Measurements from ENCODE around the gene CRISP3. TPM values are rescaled to one million over a fixed set of nuclear protein-coding genes. Genes with fewer than 3 reads are reported as not detected.

The CRISP3 gene, protein sequence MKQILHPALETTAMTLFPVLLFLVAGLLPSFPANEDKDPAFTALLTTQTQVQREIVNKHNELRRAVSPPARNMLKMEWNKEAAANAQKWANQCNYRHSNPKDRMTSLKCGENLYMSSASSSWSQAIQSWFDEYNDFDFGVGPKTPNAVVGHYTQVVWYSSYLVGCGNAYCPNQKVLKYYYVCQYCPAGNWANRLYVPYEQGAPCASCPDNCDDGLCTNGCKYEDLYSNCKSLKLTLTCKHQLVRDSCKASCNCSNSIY
- not detected for polyA plus RNA-seq (2013, experiment 1 of 4)
- polyA plus RNA-seq (2013, experiment 2 of 4) = not detected
- polyA plus RNA-seq (2013, experiment 3 of 4) = not detected
- not detected for polyA plus RNA-seq (2013, experiment 4 of 4)

GRCh38 chr6:49744259-49744658 is at the start of gene CRISP3:
CRISP3 (minus strand) TSS chr6:49744388; CDS start chr6:49744367, 21 bp downstream.
- no peaks in the 10 kb centered on the region for H3K36me3 ChIP-seq (ENCODE audit: control insufficient read depth, insufficient read depth, low read length)
- 90 to 100% methylated on average over 1 of the region's 1 CpG for WGBS, 2 experiments
- no peak within 1 kb of the TSS for H3K4me3 ChIP-seq (ENCODE audit: insufficient read depth, low read depth, low read length)
- H3K27ac ChIP-seq (ENCODE audit: insufficient read depth, low read depth, low read length, poor library complexity, severe bottlenecking) = no peak within 1 kb of the TSS
- no peaks in the 10 kb centered on the region for H3K27me3 ChIP-seq (ENCODE audit: control insufficient read depth, insufficient read depth, low read length, poor library complexity, severe bottlenecking)
- H3K9me3 ChIP-seq (ENCODE audit: control insufficient read depth, low read length) = no peaks in the 10 kb centered on the region
- H3K4me1 ChIP-seq (ENCODE audit: control insufficient read depth, insufficient read depth, low read length) = no peaks in the 10 kb centered on the region

GRCh38 chr6:49790341-49790740 is 46.2 kb upstream of the CRISP3 start:
- Histone ChIP-seq H3K36me3 (ENCODE audit: control insufficient read depth, insufficient read depth, low read length) (no peaks in the 10 kb centered on the region), H3K27ac (ENCODE audit: insufficient read depth, low read depth, low read length, poor library complexity, severe bottlenecking) (no peak overlapping the region), H3K4me1 (ENCODE audit: control insufficient read depth, insufficient read depth, low read length) (no peaks in the 10 kb centered on the region), H3K4me3 (ENCODE audit: insufficient read depth, low read depth, low read length) (no peak overlapping the region), H3K9me3 (ENCODE audit: control insufficient read depth, low read length) (no peaks in the 10 kb centered on the region), H3K27me3 (ENCODE audit: control insufficient read depth, insufficient read depth, low read length, poor library complexity, severe bottlenecking) (no peaks in the 10 kb centered on the region)
- WGBS, 2 experiments = 87 to 90% methylated on average over 2 of the region's 2 CpGs

- 85 to 90% methylated on average over 8 of the region's 8 CpGs for WGBS, 2 experiments
- Histone ChIP-seq H3K36me3 (ENCODE audit: control insufficient read depth, insufficient read depth, low read length) (no peaks in the 10 kb centered on the region), H3K4me1 (ENCODE audit: control insufficient read depth, insufficient read depth, low read length) (no peaks in the 10 kb centered on the region)
Measured at GRCh38 chr6:49787176-49787575, 43.0 kb upstream of the CRISP3 start, which contains the start of gene PGK2. PGK2 (minus strand) TSS chr6:49787285; CDS start chr6:49787187, 98 bp downstream.

GRCh38 chr6:49784272-49784671 is 40.1 kb upstream of the CRISP3 start:
- no peaks in the 10 kb centered on the region for H3K4me1 ChIP-seq (ENCODE audit: control insufficient read depth, insufficient read depth, low read length)
- no peak overlapping the region for H3K4me3 ChIP-seq (ENCODE audit: insufficient read depth, low read depth, low read length)
- H3K27ac ChIP-seq (ENCODE audit: insufficient read depth, low read depth, low read length, poor library complexity, severe bottlenecking) = no peak overlapping the region
- H3K9me3 ChIP-seq (ENCODE audit: control insufficient read depth, low read length) = no peaks in the 10 kb centered on the region
- H3K36me3 ChIP-seq (ENCODE audit: control insufficient read depth, insufficient read depth, low read length) = no peaks in the 10 kb centered on the region
- H3K27me3 ChIP-seq (ENCODE audit: control insufficient read depth, insufficient read depth, low read length, poor library complexity, severe bottlenecking) = no peaks in the 10 kb centered on the region

More at GRCh38 chr6:49787176-49787575, 43.0 kb upstream of the CRISP3 start, which contains the start of gene PGK2:
- H3K4me3 ChIP-seq (ENCODE audit: insufficient read depth, low read depth, low read length) = no peak within 1 kb of the TSS
- H3K27me3 ChIP-seq (ENCODE audit: control insufficient read depth, insufficient read depth, low read length, poor library complexity, severe bottlenecking) = no peaks in the 10 kb centered on the region
- H3K27ac ChIP-seq (ENCODE audit: insufficient read depth, low read depth, low read length, poor library complexity, severe bottlenecking) = no peak within 1 kb of the TSS
- no peaks in the 10 kb centered on the region for H3K9me3 ChIP-seq (ENCODE audit: control insufficient read depth, low read length)

GRCh38 chr6:49782725-49783124 is 38.5 kb upstream of the CRISP3 start:
- Histone ChIP-seq H3K27me3 (ENCODE audit: control insufficient read depth, insufficient read depth, low read length, poor library complexity, severe bottlenecking) (no peaks in the 10 kb centered on the region), H3K4me1 (ENCODE audit: control insufficient read depth, insufficient read depth, low read length) (no peaks in the 10 kb centered on the region), H3K27ac (ENCODE audit: insufficient read depth, low read depth, low read length, poor library complexity, severe bottlenecking) (no peak overlapping the region), H3K9me3 (ENCODE audit: control insufficient read depth, low read length) (no peaks in the 10 kb centered on the region), H3K4me3 (ENCODE audit: insufficient read depth, low read depth, low read length) (no peak overlapping the region), H3K36me3 (ENCODE audit: control insufficient read depth, insufficient read depth, low read length) (no peaks in the 10 kb centered on the region)
- 93 to 96% methylated on average over 7 of the region's 7 CpGs for WGBS, 2 experiments

DNA sequence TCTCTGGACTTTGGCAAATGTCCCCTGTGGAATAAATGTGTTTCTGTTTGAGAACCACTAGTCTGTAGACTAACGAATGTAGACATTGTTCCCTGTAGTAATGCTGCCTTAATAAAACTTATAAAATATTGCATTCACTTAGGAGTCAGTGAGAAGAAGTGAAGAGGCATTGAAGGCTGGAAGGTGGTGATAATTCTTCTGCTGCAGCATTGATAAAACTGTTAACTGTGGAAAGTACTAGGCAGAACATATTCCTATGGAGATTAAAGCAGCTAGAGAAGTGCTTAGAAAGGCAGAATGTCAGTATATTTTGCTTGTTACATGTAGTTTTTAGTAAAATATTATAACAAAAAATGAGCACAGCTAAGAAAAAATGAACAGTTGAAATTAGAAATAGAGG is 38.1 kb upstream of the CRISP3 start:
- Histone ChIP-seq H3K27ac (ENCODE audit: insufficient read depth, low read depth, low read length, poor library complexity, severe bottlenecking) (no peak overlapping the region), H3K4me3 (ENCODE audit: insufficient read depth, low read depth, low read length) (no peak overlapping the region), H3K9me3 (ENCODE audit: control insufficient read depth, low read length) (no peaks in the 10 kb centered on the region), H3K27me3 (ENCODE audit: control insufficient read depth, insufficient read depth, low read length, poor library complexity, severe bottlenecking) (no peaks in the 10 kb centered on the region), H3K36me3 (ENCODE audit: control insufficient read depth, insufficient read depth, low read length) (no peaks in the 10 kb centered on the region), H3K4me1 (ENCODE audit: control insufficient read depth, insufficient read depth, low read length) (no peaks in the 10 kb centered on the region)
- 100% methylated on average over 1 of the region's 1 CpG; no CpG with 5 or more reads in 1 of the 2 experiments for WGBS, 2 experiments

GRCh38 chr6:49776444-49776843 is 32.3 kb upstream of the CRISP3 start:
- Histone ChIP-seq H3K4me3 (ENCODE audit: insufficient read depth, low read depth, low read length) (no peak overlapping the region), H3K36me3 (ENCODE audit: control insufficient read depth, insufficient read depth, low read length) (no peaks in the 10 kb centered on the region), H3K4me1 (ENCODE audit: control insufficient read depth, insufficient read depth, low read length) (no peaks in the 10 kb centered on the region), H3K9me3 (ENCODE audit: control insufficient read depth, low read length) (no peaks in the 10 kb centered on the region), H3K27me3 (ENCODE audit: control insufficient read depth, insufficient read depth, low read length, poor library complexity, severe bottlenecking) (no peaks in the 10 kb centered on the region), H3K27ac (ENCODE audit: insufficient read depth, low read depth, low read length, poor library complexity, severe bottlenecking) (no peak overlapping the region)
- 81 to 94% methylated on average over 1 of the region's 1 CpG for WGBS, 2 experiments

DNA sequence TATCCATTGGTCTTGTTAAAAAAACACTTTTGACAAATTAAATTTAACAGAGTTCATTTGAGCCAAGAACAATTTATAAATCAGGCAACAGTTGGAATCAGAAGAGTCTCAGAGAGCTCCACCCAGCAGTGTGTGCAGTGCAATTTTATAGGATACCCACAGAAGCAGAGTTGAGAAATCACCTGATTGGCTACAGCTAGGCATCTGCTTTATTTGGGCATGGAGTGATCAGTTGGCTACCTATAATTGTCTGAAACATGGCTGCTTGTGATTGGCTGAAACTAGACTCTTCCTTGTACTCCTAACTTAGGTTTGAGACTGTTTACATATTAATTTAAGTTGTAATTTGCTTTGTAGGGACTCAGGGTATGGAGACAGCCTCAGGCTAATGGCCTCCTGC is 30.9 kb upstream of the CRISP3 start:
- no peaks in the 10 kb centered on the region for H3K36me3 ChIP-seq (ENCODE audit: control insufficient read depth, insufficient read depth, low read length)
- H3K27me3 ChIP-seq (ENCODE audit: control insufficient read depth, insufficient read depth, low read length, poor library complexity, severe bottlenecking) = no peaks in the 10 kb centered on the region
- no peak overlapping the region for H3K27ac ChIP-seq (ENCODE audit: insufficient read depth, low read depth, low read length, poor library complexity, severe bottlenecking)
- no peaks in the 10 kb centered on the region for H3K9me3 ChIP-seq (ENCODE audit: control insufficient read depth, low read length)
- no peaks in the 10 kb centered on the region for H3K4me1 ChIP-seq (ENCODE audit: control insufficient read depth, insufficient read depth, low read length)
- H3K4me3 ChIP-seq (ENCODE audit: insufficient read depth, low read depth, low read length) = no peak overlapping the region

DNA sequence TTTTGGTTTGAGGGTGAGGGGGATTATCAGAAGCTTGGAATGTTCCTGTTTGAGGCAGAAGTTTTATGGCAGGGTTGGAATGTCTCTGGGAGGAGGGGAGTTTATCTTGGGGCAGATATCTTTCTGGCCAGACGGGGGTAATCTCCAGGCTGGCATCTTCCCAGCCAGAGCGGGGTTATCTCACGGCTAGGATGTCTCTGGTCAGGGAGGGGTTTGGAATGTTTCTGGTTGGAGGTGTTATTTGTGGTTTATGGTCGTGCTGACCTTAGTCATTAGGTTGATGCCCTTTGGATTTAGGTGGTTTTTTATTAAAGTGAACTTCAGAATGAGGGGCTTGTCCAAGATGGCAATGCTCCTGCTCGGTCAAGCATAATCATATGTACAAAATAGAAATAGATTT is 28.1 kb upstream of the CRISP3 start:
- H3K27me3 ChIP-seq (ENCODE audit: control insufficient read depth, insufficient read depth, low read length, poor library complexity, severe bottlenecking) = no peaks in the 10 kb centered on the region
- 83% methylated on average over 4 to 5 of the region's 5 CpGs for WGBS, 2 experiments
- no peak overlapping the region for H3K27ac ChIP-seq (ENCODE audit: insufficient read depth, low read depth, low read length, poor library complexity, severe bottlenecking)
- no peaks in the 10 kb centered on the region for H3K4me1 ChIP-seq (ENCODE audit: control insufficient read depth, insufficient read depth, low read length)
- no peaks in the 10 kb centered on the region for H3K9me3 ChIP-seq (ENCODE audit: control insufficient read depth, low read length)
- H3K4me3 ChIP-seq (ENCODE audit: insufficient read depth, low read depth, low read length) = no peak overlapping the region
- no peaks in the 10 kb centered on the region for H3K36me3 ChIP-seq (ENCODE audit: control insufficient read depth, insufficient read depth, low read length)

- WGBS, 2 experiments = 91 to 94% methylated on average over 2 of the region's 2 CpGs
- Histone ChIP-seq H3K27ac (ENCODE audit: insufficient read depth, low read depth, low read length, poor library complexity, severe bottlenecking) (no peak overlapping the region), H3K9me3 (ENCODE audit: control insufficient read depth, low read length) (no peaks in the 10 kb centered on the region), H3K4me1 (ENCODE audit: control insufficient read depth, insufficient read depth, low read length) (no peaks in the 10 kb centered on the region), H3K27me3 (ENCODE audit: control insufficient read depth, insufficient read depth, low read length, poor library complexity, severe bottlenecking) (no peaks in the 10 kb centered on the region), H3K36me3 (ENCODE audit: control insufficient read depth, insufficient read depth, low read length) (no peaks in the 10 kb centered on the region), H3K4me3 (ENCODE audit: insufficient read depth, low read depth, low read length) (no peak overlapping the region)
Measured at GRCh38 chr6:49766762-49767161, 22.6 kb upstream of the CRISP3 start.

Measured in ectodermal cell (in vitro differentiated cells).